Measurements from ENCODE around the gene COQ9. TPM values are rescaled to one million over a fixed set of nuclear protein-coding genes. Genes with fewer than 3 reads are reported as not detected.

Gene COQ9
- total and polyA plus RNA-seq, 11 donors, result 126 to 436 (median 191) TPM

DNA sequence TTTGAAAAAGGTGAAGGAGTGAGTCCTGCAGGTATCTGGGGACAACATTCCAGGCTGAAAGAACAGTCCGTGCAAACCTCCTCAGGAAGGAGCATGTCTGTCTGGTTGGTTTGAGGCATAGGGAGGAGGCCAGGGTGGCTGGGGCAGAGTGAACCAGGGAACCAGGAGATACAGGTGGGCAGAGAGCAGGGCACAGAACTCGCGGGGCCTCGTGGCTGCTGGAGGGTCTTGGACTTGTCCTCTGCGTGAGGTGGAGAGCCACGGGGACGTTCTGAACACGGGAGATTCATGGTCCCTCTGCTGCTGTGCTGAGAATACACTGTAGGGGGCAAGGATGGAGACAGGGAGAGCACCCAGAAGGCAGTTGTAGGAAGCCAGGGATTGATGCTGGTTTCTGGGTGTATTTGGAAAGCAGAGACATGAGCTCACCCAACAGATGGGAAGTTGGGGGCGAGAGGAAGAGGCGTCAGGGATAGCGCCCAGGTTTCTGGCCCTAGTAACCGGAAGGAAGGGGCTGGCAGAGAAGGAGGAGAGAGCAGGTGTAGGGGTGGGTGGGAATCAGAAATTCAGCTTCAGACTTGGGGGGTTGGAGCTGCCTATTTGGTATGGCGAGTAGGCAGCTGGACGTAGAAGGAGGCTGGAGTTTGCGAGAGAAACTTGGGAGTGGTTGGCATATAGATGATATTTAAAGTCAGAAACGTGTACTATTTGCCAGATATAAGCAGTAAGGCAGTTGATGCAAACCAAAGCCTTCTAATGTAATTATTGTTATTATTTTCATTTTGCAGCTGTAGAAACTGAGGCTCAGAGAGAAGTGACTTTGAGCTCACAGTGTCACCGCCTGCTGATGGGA, 43.1 kb upstream of the COQ9 start, which contains the start of gene CCL17:
CCL17 (plus strand) TSS at position 803 of the 853 bp plus-strand sequence. CDS start 9,166 bp downstream, outside the sequence.
- no peak for TF ChIP-seq POLR2A (IDR thresholded peaks at IDR 0.05)
- TF ChIP-seq, protein P1, sequence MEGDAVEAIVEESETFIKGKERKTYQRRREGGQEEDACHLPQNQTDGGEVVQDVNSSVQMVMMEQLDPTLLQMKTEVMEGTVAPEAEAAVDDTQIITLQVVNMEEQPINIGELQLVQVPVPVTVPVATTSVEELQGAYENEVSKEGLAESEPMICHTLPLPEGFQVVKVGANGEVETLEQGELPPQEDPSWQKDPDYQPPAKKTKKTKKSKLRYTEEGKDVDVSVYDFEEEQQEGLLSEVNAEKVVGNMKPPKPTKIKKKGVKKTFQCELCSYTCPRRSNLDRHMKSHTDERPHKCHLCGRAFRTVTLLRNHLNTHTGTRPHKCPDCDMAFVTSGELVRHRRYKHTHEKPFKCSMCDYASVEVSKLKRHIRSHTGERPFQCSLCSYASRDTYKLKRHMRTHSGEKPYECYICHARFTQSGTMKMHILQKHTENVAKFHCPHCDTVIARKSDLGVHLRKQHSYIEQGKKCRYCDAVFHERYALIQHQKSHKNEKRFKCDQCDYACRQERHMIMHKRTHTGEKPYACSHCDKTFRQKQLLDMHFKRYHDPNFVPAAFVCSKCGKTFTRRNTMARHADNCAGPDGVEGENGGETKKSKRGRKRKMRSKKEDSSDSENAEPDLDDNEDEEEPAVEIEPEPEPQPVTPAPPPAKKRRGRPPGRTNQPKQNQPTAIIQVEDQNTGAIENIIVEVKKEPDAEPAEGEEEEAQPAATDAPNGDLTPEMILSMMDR (IDR thresholded peaks at IDR 0.05), result no peak
- WGBS, 4 donors, result 67 to 75% (median 71%) methylated on average over 17 of the region's 17 CpGs
- Histone ChIP-seq H3K27me3 (no peaks in the 10 kb centered on the region), H3K36me3 (no peaks in the 10 kb centered on the region), H3K27ac (no peak within 1 kb of the TSS), H3K9me3 (no peaks in the 10 kb centered on the region), H3K4me1 (peaks cover 0 to 12% (median 3%) of the 10 kb centered on the region in 12 donors), H3K4me3 (no peak within 1 kb of the TSS)
- DNase-seq (no peak), ATAC-seq (no peak)
- intact Hi-C loops (cut with DNase I), result no loop called here

DNA sequence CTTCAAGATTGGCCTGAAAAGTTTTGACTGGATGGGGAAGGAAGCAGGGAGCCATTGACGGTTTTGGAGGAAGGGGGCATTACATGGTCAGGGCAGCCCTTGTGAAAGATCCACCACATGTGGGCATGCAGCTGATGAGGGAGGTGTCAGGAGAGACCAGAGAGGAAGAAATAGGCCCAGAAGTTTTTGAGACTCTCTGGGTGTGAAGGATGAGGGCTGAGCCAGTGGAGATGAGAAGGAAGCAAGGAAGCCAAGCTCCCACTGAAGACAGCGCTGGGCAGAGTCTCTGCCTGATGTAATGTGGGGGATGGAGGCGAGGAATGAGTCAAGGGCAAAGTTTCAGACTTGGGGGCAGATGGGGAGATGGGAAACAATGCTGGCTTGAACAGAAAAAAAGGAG, 42.2 kb upstream of the COQ9 start:
- no peak for TF ChIP-seq POLR2A (IDR thresholded peaks at IDR 0.05)
- TF ChIP-seq, protein P1 (IDR thresholded peaks at IDR 0.05), result no peak
- peaks cover 0 to 20% (median 11%) of the 10 kb centered on the region in 12 donors for H3K4me1 ChIP-seq
- H3K27ac ChIP-seq, result no peak overlapping the region
- intact Hi-C loops (cut with DNase I), result no loop called here
- no peaks in the 10 kb centered on the region for H3K36me3 ChIP-seq
- no peaks in the 10 kb centered on the region for H3K9me3 ChIP-seq
- 69 to 89% (median 85%) methylated on average over 3 of the region's 3 CpGs for WGBS, 4 donors
- H3K27me3 ChIP-seq, result no peaks in the 10 kb centered on the region
- DNase-seq (no peak), ATAC-seq (no peak)
- no peak overlapping the region for H3K4me3 ChIP-seq

GRCh38 chr16:57406881-57407280, 40.4 kb upstream of the COQ9 start:
- H3K27me3 ChIP-seq, result no peaks in the 10 kb centered on the region
- H3K27ac ChIP-seq, result no peak overlapping the region
- peaks cover 0 to 24% (median 13%) of the 10 kb centered on the region in 12 donors for H3K4me1 ChIP-seq
- ATAC-seq, result no peak
- H3K9me3 ChIP-seq, result no peaks in the 10 kb centered on the region
- intact Hi-C loops (cut with DNase I), result no loop called here
- H3K36me3 ChIP-seq, result no peaks in the 10 kb centered on the region
- WGBS, 4 donors, result 69 to 82% (median 77%) methylated on average over 2 of the region's 2 CpGs
- H3K4me3 ChIP-seq, result no peak overlapping the region
- TF ChIP-seq, protein P1 (IDR thresholded peaks at IDR 0.05), result no peak
- TF ChIP-seq POLR2A (IDR thresholded peaks at IDR 0.05), result no peak
- no peak for DNase-seq

DNA sequence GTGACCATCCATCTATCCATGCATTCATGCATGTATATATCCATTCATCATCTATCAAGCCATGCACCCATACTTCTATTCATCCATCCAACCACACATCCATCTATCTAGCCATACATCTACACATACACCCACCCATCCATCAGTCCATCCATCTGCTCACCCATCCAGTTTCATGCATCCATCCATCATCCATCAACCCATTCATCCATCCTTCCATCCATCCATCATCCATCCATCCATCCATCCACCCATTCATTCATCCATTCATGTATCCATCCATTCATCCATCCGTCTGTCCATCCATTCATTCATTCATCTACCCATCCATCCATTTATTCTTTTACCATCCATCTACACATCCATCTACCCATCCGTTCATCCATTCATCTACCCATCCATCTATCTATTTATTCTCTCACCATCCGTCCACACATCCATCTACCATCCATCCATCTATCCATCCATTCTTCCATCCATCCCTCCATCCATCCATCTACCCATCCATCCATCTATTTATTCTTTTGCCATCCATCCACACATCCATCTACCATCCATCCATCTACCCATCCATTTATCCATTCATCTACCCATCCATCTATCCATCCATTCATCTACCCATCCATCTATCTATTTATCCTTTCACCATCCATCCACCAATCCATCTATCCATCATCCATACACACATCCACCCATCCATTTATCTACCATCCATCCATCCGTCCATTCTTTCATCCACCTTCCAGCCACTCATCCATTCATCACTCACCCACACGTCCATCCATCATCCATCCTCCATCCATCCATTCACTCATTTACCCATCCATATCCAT, 39.5 kb upstream of the COQ9 start:
- intact Hi-C loops (cut with DNase I), result no loop called here
- Histone ChIP-seq H3K4me1 (peaks cover 0 to 24% (median 13%) of the 10 kb centered on the region in 12 donors), H3K36me3 (no peaks in the 10 kb centered on the region), H3K4me3 (no peak overlapping the region), H3K27me3 (no peaks in the 10 kb centered on the region), H3K9me3 (no peaks in the 10 kb centered on the region), H3K27ac (peak overlapping the region in 1 of 12 donors; percentile 15)
- DNase-seq, result no peak
- ATAC-seq, result no peak
- TF ChIP-seq POLR2A (IDR thresholded peaks at IDR 0.05), result no peak
- TF ChIP-seq, protein P1 (IDR thresholded peaks at IDR 0.05), result no peak
- 87 to 93% (median 90%) methylated on average over 5 of the region's 5 CpGs for WGBS, 4 donors

Data from heart left ventricle (tissue), 16 donors.